Measurements from ENCODE around the gene SPG7.

The SPG7 gene

GRCh38 chr16:89556750-89557689, 48.8 kb downstream of the SPG7 start:
- peak; percentile 36 to 81 for DNase-seq (ENCODE audit: low read depth in 1 of 2, low spot score in 1 of 2)
- Histone ChIP-seq H3K4me3 (replicated peaks; ENCODE audit: insufficient read depth, low read length) (no peak overlapping the region), H3K27ac (replicated peaks) (no peak overlapping the region), H3K27me3 (ENCODE audit: insufficient read depth, poor library complexity, severe bottlenecking) (no peaks in the 10 kb centered on the region)
- TF ChIP-seq POLR2AphosphoS5 (IDR thresholded peaks at IDR 0.05; ENCODE audit: low read depth) (no peak), CTCF (IDR thresholded peaks at IDR 0.05; ENCODE audit: insufficient read depth, low read length) (peak; percentile 41), SPI1 (IDR thresholded peaks at IDR 0.05; ENCODE audit: borderline replicate concordance, low read depth) (no peak)

GRCh38 chr16:89557690-89558490, 49.7 kb downstream of the SPG7 start:
- no peaks in the 10 kb centered on the region for H3K27me3 ChIP-seq (ENCODE audit: insufficient read depth, poor library complexity, severe bottlenecking)
- H3K4me3 ChIP-seq (replicated peaks; ENCODE audit: insufficient read depth, low read length): no peak overlapping the region
- no peak for DNase-seq (ENCODE audit: low read depth in 1 of 2, low spot score in 1 of 2)
- TF ChIP-seq POLR2AphosphoS5 (IDR thresholded peaks at IDR 0.05; ENCODE audit: low read depth) (no peak), CTCF (IDR thresholded peaks at IDR 0.05; ENCODE audit: insufficient read depth, low read length) (no peak), SPI1 (IDR thresholded peaks at IDR 0.05; ENCODE audit: borderline replicate concordance, low read depth) (no peak), GABPA (IDR thresholded peaks at IDR 0.05; ENCODE audit: low read depth) (no peak)
- TF ChIP-seq, protein P1, sequence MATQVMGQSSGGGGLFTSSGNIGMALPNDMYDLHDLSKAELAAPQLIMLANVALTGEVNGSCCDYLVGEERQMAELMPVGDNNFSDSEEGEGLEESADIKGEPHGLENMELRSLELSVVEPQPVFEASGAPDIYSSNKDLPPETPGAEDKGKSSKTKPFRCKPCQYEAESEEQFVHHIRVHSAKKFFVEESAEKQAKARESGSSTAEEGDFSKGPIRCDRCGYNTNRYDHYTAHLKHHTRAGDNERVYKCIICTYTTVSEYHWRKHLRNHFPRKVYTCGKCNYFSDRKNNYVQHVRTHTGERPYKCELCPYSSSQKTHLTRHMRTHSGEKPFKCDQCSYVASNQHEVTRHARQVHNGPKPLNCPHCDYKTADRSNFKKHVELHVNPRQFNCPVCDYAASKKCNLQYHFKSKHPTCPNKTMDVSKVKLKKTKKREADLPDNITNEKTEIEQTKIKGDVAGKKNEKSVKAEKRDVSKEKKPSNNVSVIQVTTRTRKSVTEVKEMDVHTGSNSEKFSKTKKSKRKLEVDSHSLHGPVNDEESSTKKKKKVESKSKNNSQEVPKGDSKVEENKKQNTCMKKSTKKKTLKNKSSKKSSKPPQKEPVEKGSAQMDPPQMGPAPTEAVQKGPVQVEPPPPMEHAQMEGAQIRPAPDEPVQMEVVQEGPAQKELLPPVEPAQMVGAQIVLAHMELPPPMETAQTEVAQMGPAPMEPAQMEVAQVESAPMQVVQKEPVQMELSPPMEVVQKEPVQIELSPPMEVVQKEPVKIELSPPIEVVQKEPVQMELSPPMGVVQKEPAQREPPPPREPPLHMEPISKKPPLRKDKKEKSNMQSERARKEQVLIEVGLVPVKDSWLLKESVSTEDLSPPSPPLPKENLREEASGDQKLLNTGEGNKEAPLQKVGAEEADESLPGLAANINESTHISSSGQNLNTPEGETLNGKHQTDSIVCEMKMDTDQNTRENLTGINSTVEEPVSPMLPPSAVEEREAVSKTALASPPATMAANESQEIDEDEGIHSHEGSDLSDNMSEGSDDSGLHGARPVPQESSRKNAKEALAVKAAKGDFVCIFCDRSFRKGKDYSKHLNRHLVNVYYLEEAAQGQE (IDR thresholded peaks at IDR 0.05; ENCODE audit: insufficient replicate concordance, low read depth): no peak
- H3K27ac ChIP-seq (replicated peaks): no peak overlapping the region

DNA sequence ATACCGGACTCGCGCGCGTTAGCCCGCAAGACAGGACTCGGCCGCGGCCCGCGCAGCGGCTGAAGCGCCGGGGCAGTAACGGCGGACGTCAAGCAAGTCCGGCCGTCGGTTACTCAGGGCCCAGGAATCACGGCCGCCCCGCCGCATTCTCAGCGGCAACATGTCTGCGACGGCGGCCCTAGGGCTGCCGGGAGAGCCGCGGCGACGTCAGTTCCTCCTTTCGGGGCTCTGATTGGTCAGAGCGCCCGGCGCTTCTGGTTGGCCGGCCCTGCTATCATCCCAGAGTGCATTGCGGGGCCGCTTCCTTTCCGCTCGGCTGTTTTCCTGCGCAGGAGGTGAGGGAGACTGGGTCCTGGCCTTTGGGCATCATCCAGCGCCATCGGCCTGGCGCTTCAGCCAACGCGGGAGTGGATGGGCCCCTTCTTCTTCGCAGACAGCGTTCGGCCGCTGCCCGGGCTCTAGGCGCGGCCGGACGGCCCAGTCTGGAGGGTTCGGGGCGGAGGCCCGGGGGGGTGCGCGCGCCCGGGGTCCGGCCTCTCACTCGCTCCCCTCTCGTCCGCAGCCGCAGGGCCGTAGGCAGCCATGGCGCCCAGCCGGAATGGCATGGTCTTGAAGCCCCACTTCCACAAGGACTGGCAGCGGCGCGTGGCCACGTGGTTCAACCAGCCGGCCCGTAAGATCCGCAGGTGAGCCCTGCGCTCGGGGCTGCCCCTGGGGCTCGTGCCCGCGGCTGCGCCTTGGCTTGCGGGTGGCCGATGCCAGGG, 52.4 kb downstream of the SPG7 start, which contains the start of gene RPL13:
RPL13 (plus strand) TSS at position 305 of the 764 bp plus-strand sequence; CDS start at position 583, 278 bp downstream.
- no peaks in the 10 kb centered on the region for H3K27me3 ChIP-seq (ENCODE audit: insufficient read depth, poor library complexity, severe bottlenecking)
- H3K4me3 ChIP-seq (replicated peaks; ENCODE audit: insufficient read depth, low read length): peak within 1 kb of the TSS; percentile 65
- peak; percentile 87 for TF ChIP-seq POLR2AphosphoS5 (IDR thresholded peaks at IDR 0.05; ENCODE audit: low read depth)
- no peak for TF ChIP-seq CTCF (IDR thresholded peaks at IDR 0.05; ENCODE audit: insufficient read depth, low read length)
- TF ChIP-seq, protein P1 (IDR thresholded peaks at IDR 0.05; ENCODE audit: insufficient replicate concordance, low read depth): peak; percentile 79
- TF ChIP-seq GABPA (IDR thresholded peaks at IDR 0.05; ENCODE audit: low read depth): 0 out of 2 replicates have a peak, but pooled peaks have one; percentile 12
- peak; percentile 55; the same call in 1 of the 2 replicates for TF ChIP-seq SPI1 (IDR thresholded peaks at IDR 0.05; ENCODE audit: borderline replicate concordance, low read depth)
- peak within 1 kb of the TSS; percentile 93 for H3K27ac ChIP-seq (replicated peaks)
- peak; percentile 79 to 88 for DNase-seq (ENCODE audit: low read depth in 1 of 2, low spot score in 1 of 2)

All from HL-60 (cell line).